Neural cell (in vitro differentiated cells): Measurements from ENCODE around the gene ERP44.

Experiments
- CTCF ChIP-seq: fragments of 450-650 bp; IDR thresholded peaks from 2 replicates; pipeline ENCODE4 v1.5.1; 2014; ENCODE audit warnings: antibody characterized with exemption, mild to moderate bottlenecking, moderate library complexity; ENCODE audit not compliant: poor library complexity, severe bottlenecking
- EP300 ChIP-seq: fragments of 450-650 bp; conservative IDR thresholded peaks from 2 replicates; pipeline ENCODE4 v1.6.1; 2014; ENCODE audit warnings: antibody characterized with exemption, mild to moderate bottlenecking, moderate library complexity; ENCODE audit not compliant: poor library complexity, severe bottlenecking
- EZH2 ChIP-seq: fragments of 200-600, 300-800 bp; shearing (Covaris generic), sonication (generic); IDR thresholded peaks from 2 replicates; pipeline ENCODE4 v1.6.1; 2014; ENCODE audit warnings: antibody characterized with exemption, low read length, borderline replicate concordance, mild to moderate bottlenecking; ENCODE audit not compliant: insufficient read depth, poor library complexity, severe bottlenecking
- MXI1 ChIP-seq: fragments of 450-650 bp; conservative IDR thresholded peaks from 2 replicates; pipeline ENCODE4 v1.6.1; 2014; ENCODE audit warnings: antibody characterized with exemption, mild to moderate bottlenecking; ENCODE audit not compliant: poor library complexity, severe bottlenecking
- TAF1 ChIP-seq: IDR thresholded peaks from 2 replicates; pipeline ENCODE4 v1.6.1; 2012; ENCODE audit warnings: low read depth

- TF ChIP-seq CTCF (no peak), EZH2 (no peak), EP300 (no peak), MXI1 (no peak), TAF1 (no peak)
These were observed 27.1 kb upstream of the ERP44 start for GRCh38 chr9:100125910-100126309.
